SK-N-SH treated with all-trans-retinoic acid at 6 μM for 48 hours (cell line): ENCODE results near the gene FBXL19.
"Not testable (repeated sequence)": the region's sequence is repeated elsewhere in the genome, so short reads cannot be mapped to it uniquely, and the experiment has no call there.

Experiments
- ATAC-seq: fragments of 200-7000 bp; cut with Tn5 transposase; 3 replicates; pipeline ENCODE4 v1.9.1; 2020; ENCODE audit warnings: mild to moderate bottlenecking, moderate library complexity
- ARNTL ChIP-seq: fragments of 450-650 bp; formaldehyde crosslinking; IDR thresholded peaks from 2 replicates; pipeline ENCODE4 v1.5.0; 2020; ENCODE audit warnings: low read depth, mild to moderate bottlenecking, moderate library complexity, borderline replicate concordance
- BACH2 ChIP-seq: fragments of 250-450 bp; sonication (Bioruptor Pico); IDR thresholded peaks from 2 replicates; pipeline ENCODE4 v1.9.0; 2021; ENCODE audit warnings: mild to moderate bottlenecking, borderline replicate concordance
- CREB5 ChIP-seq: fragments of 250-450 bp; sonication (Bioruptor Pico); IDR thresholded peaks from 2 replicates; pipeline ENCODE4 v1.5.1; 2020; ENCODE audit warnings: low read depth, mild to moderate bottlenecking, moderate library complexity
- CSRNP3 ChIP-seq: fragments of 250-450 bp; sonication (Bioruptor Pico); IDR thresholded peaks from 2 replicates; pipeline ENCODE4 v1.5.1; 2021; ENCODE audit warnings: mild to moderate bottlenecking, moderate library complexity
- ESRRG ChIP-seq: fragments of 250-450 bp; sonication (Bioruptor Pico); IDR thresholded peaks from 2 replicates; pipeline ENCODE4 v1.6.1; 2021; ENCODE audit warnings: mild to moderate bottlenecking
- GLIS3 ChIP-seq: fragments of 250-450 bp; sonication (Bioruptor Pico); IDR thresholded peaks from 2 replicates; pipeline ENCODE4 v1.5.0; 2020; ENCODE audit warnings: mild to moderate bottlenecking, moderate library complexity
- ISL1 ChIP-seq: fragments of 250-450 bp; sonication (Bioruptor Pico); IDR thresholded peaks from 2 replicates; pipeline ENCODE4 v2.1.2; 2022; ENCODE audit warnings: mild to moderate bottlenecking, moderate library complexity
- PATZ1 ChIP-seq: fragments of 250-450 bp; sonication (Bioruptor Pico); IDR thresholded peaks from 2 replicates; pipeline ENCODE4 v1.8.0; 2020; ENCODE audit warnings: mild to moderate bottlenecking, moderate library complexity, borderline replicate concordance
- POU6F1 ChIP-seq: fragments of 250-450 bp; sonication (Bioruptor Pico); IDR thresholded peaks from 2 replicates; pipeline ENCODE4 v1.8.0; 2021; ENCODE audit warnings: low read depth, mild to moderate bottlenecking, moderate library complexity, borderline replicate concordance
- PPARA ChIP-seq: fragments of 250-450 bp; sonication (Bioruptor Pico); IDR thresholded peaks from 2 replicates; pipeline ENCODE4 v1.5.0; 2020; ENCODE audit warnings: mild to moderate bottlenecking, borderline replicate concordance
- RARB ChIP-seq: fragments of 250-450 bp; sonication (Bioruptor Pico); IDR thresholded peaks from 2 replicates; pipeline ENCODE4 v1.8.0; 2021; ENCODE audit warnings: mild to moderate bottlenecking, moderate library complexity
- SNAI2 ChIP-seq: fragments of 250-450 bp; sonication (Bioruptor Pico); IDR thresholded peaks from 2 replicates; pipeline ENCODE4 v1.5.0; 2020; ENCODE audit warnings: mild to moderate bottlenecking, moderate library complexity
- TCF4 ChIP-seq: fragments of 250-450 bp; sonication (Bioruptor Pico); IDR thresholded peaks from 2 replicates; pipeline ENCODE4 v1.8.0; 2021; ENCODE audit warnings: mild to moderate bottlenecking, moderate library complexity, borderline replicate concordance
- TOX ChIP-seq: fragments of 250-450 bp; sonication (Bioruptor Pico); IDR thresholded peaks from 2 replicates; pipeline ENCODE4 v1.8.0; 2021; ENCODE audit warnings: mild to moderate bottlenecking, moderate library complexity, borderline replicate concordance
- ZC3H10 ChIP-seq: fragments of 250-450 bp; sonication (Bioruptor Pico); IDR thresholded peaks from 2 replicates; pipeline ENCODE4 v1.5.1; 2021; ENCODE audit warnings: mild to moderate bottlenecking, moderate library complexity
- ZFP3 ChIP-seq: fragments of 250-450 bp; sonication (Bioruptor Pico); IDR thresholded peaks from 2 replicates; pipeline ENCODE4 v1.5.0; 2020; ENCODE audit warnings: mild to moderate bottlenecking, moderate library complexity
- ZFP30 ChIP-seq: fragments of 450-650 bp; formaldehyde crosslinking; IDR thresholded peaks from 2 replicates; pipeline ENCODE4 v1.5.0; 2022; ENCODE audit warnings: mild to moderate bottlenecking, moderate library complexity
- ZNF565 ChIP-seq: fragments of 450-650 bp; formaldehyde crosslinking; conservative IDR thresholded peaks from 2 replicates; pipeline ENCODE4 v1.5.0; 2020; ENCODE audit warnings: low read depth, mild to moderate bottlenecking, moderate library complexity
- ZNF70 ChIP-seq: fragments of 450-650 bp; formaldehyde crosslinking; IDR thresholded peaks from 2 replicates; pipeline ENCODE4 v1.5.0; 2020; ENCODE audit warnings: mild to moderate bottlenecking, moderate library complexity
- ZNF8 ChIP-seq: fragments of 450-650 bp; formaldehyde crosslinking; IDR thresholded peaks from 2 replicates; pipeline ENCODE4 v1.5.0; 2020; ENCODE audit warnings: mild to moderate bottlenecking, moderate library complexity

FBXL19 gene

GRCh38 chr16:30889721-30890120 is 33.7 kb upstream of the FBXL19 start:
- ATAC-seq = no peak
- no peak for TF ChIP-seq ZFP30
- no peak for TF ChIP-seq ISL1 (CRISPR knock-in tag)
- no peak for TF ChIP-seq ZNF8 (CRISPR knock-in tag)
- no peak for TF ChIP-seq TCF4 (CRISPR knock-in tag)
- no peak for TF ChIP-seq ZC3H10 (CRISPR knock-in tag)
- no peak for TF ChIP-seq BACH2 (CRISPR knock-in tag)
- TF ChIP-seq ZNF565 (CRISPR knock-in tag) = no peak
- no peak for TF ChIP-seq POU6F1 (CRISPR knock-in tag)
- TF ChIP-seq ZFP3 (CRISPR knock-in tag) = no peak
- no peak for TF ChIP-seq RARB (CRISPR knock-in tag)
- TF ChIP-seq TOX (CRISPR knock-in tag) = no peak
- TF ChIP-seq ZNF70 (CRISPR knock-in tag) = no peak
- TF ChIP-seq CREB5 (CRISPR knock-in tag) = no peak
- no peak for TF ChIP-seq PATZ1 (CRISPR knock-in tag)
- no peak for TF ChIP-seq ESRRG
- no peak for TF ChIP-seq GLIS3 (CRISPR knock-in tag)
- no peak for TF ChIP-seq PPARA (CRISPR knock-in tag)

GRCh38 chr16:30891043-30891823 is 32.1 kb upstream of the FBXL19 start:
- ATAC-seq = not testable (repeated sequence)

- ATAC-seq = no peak
- TF ChIP-seq PATZ1 (CRISPR knock-in tag) (no peak), CSRNP3 (CRISPR knock-in tag) (no peak), ESRRG (no peak), ARNTL (no peak), PPARA (CRISPR knock-in tag) (no peak), SNAI2 (CRISPR knock-in tag) (no peak), ZFP3 (CRISPR knock-in tag) (no peak), TOX (CRISPR knock-in tag) (no peak)
These were observed 30.5 kb upstream of the FBXL19 start for GRCh38 chr16:30892670-30893416.
